ENCODE measurements around the gene NEIL3.
"Not testable (repeated sequence)": the region's sequence is repeated elsewhere in the genome, so short reads cannot be mapped to it uniquely, and the experiment has no call there.

NEIL3 gene

GRCh38 chr4:177301126-177301639 lies 8.5 kb upstream of the NEIL3 start:
- H3K36me3 ChIP-seq (ENCODE audit: control insufficient read depth in 1 of 2, insufficient read depth in 2 of 2, low read length in 2 of 2), result no peaks in the 10 kb centered on the region
- no peak overlapping the region for H3K27ac ChIP-seq (ENCODE audit: low read depth, low read length)
- no peak overlapping the region for H3K9ac ChIP-seq (ENCODE audit: low read depth in 1 of 2, low read length in 2 of 2)
- H3K4me3 ChIP-seq (ENCODE audit: low read depth in 1 of 2, low read length in 2 of 2), result no peak overlapping the region
- no peaks in the 10 kb centered on the region for H3K27me3 ChIP-seq (ENCODE audit: control insufficient read depth in 1 of 2, insufficient read depth in 2 of 2, low read length in 2 of 2)
- peaks cover 7 to 10% of the 10 kb centered on the region in 2 donors for H3K9me3 ChIP-seq (ENCODE audit: control insufficient read depth in 1 of 2, low read length in 2 of 2)
- H3K4me1 ChIP-seq (ENCODE audit: control insufficient read depth in 1 of 2, insufficient read depth in 2 of 2, low read length in 2 of 2), result no peaks in the 10 kb centered on the region

GRCh38 chr4:177302371-177303100 lies 7.1 kb upstream of the NEIL3 start:
- peaks cover 6 to 7% of the 10 kb centered on the region in 2 donors for H3K9me3 ChIP-seq (ENCODE audit: control insufficient read depth in 1 of 2, low read length in 2 of 2)
- no peak overlapping the region for H3K27ac ChIP-seq (ENCODE audit: low read depth, low read length)
- no peak overlapping the region for H3K9ac ChIP-seq (ENCODE audit: low read depth in 1 of 2, low read length in 2 of 2)
- no peaks in the 10 kb centered on the region for H3K4me1 ChIP-seq (ENCODE audit: control insufficient read depth in 1 of 2, insufficient read depth in 2 of 2, low read length in 2 of 2)
- no peaks in the 10 kb centered on the region for H3K27me3 ChIP-seq (ENCODE audit: control insufficient read depth in 1 of 2, insufficient read depth in 2 of 2, low read length in 2 of 2)
- no peaks in the 10 kb centered on the region for H3K36me3 ChIP-seq (ENCODE audit: control insufficient read depth in 1 of 2, insufficient read depth in 2 of 2, low read length in 2 of 2)
- no peak overlapping the region for H3K4me3 ChIP-seq (ENCODE audit: low read depth in 1 of 2, low read length in 2 of 2)

GRCh38 chr4:177304094-177304493 lies 5.6 kb upstream of the NEIL3 start:
- Histone ChIP-seq H3K36me3 (ENCODE audit: control insufficient read depth in 1 of 2, insufficient read depth in 2 of 2, low read length in 2 of 2) (no peaks in the 10 kb centered on the region), H3K9ac (ENCODE audit: low read depth in 1 of 2, low read length in 2 of 2) (no peak overlapping the region), H3K4me3 (ENCODE audit: low read depth in 1 of 2, low read length in 2 of 2) (no peak overlapping the region), H3K27me3 (ENCODE audit: control insufficient read depth in 1 of 2, insufficient read depth in 2 of 2, low read length in 2 of 2) (no peaks in the 10 kb centered on the region), H3K4me1 (ENCODE audit: control insufficient read depth in 1 of 2, insufficient read depth in 2 of 2, low read length in 2 of 2) (peaks cover 0 to under 1% of the 10 kb centered on the region in 2 donors), H3K27ac (ENCODE audit: low read depth, low read length) (no peak overlapping the region), H3K9me3 (ENCODE audit: control insufficient read depth in 1 of 2, low read length in 2 of 2) (no peaks in the 10 kb centered on the region)

- not testable (repeated sequence) for H3K9me3 ChIP-seq (ENCODE audit: control insufficient read depth in 1 of 2, low read length in 2 of 2); H3K4me1 ChIP-seq (ENCODE audit: control insufficient read depth in 1 of 2, insufficient read depth in 2 of 2, low read length in 2 of 2); H3K27me3 ChIP-seq (ENCODE audit: control insufficient read depth in 1 of 2, insufficient read depth in 2 of 2, low read length in 2 of 2); H3K36me3 ChIP-seq (ENCODE audit: control insufficient read depth in 1 of 2, insufficient read depth in 2 of 2, low read length in 2 of 2); H3K4me3 ChIP-seq (ENCODE audit: low read depth in 1 of 2, low read length in 2 of 2); H3K27ac ChIP-seq (ENCODE audit: low read depth, low read length); H3K9ac ChIP-seq (ENCODE audit: low read depth in 1 of 2, low read length in 2 of 2)
Observed at GRCh38 chr4:177304864-177305263, 4.8 kb upstream of the NEIL3 start.

- H3K27ac ChIP-seq (ENCODE audit: low read depth, low read length), result no peak overlapping the region
- H3K9me3 ChIP-seq (ENCODE audit: control insufficient read depth in 1 of 2, low read length in 2 of 2), result no peaks in the 10 kb centered on the region
- H3K27me3 ChIP-seq (ENCODE audit: control insufficient read depth in 1 of 2, insufficient read depth in 2 of 2, low read length in 2 of 2), result no peaks in the 10 kb centered on the region
- H3K9ac ChIP-seq (ENCODE audit: low read depth in 1 of 2, low read length in 2 of 2), result no peak overlapping the region
- H3K4me1 ChIP-seq (ENCODE audit: control insufficient read depth in 1 of 2, insufficient read depth in 2 of 2, low read length in 2 of 2), result peaks cover 7 to 13% of the 10 kb centered on the region in 2 donors
- H3K36me3 ChIP-seq (ENCODE audit: control insufficient read depth in 1 of 2, insufficient read depth in 2 of 2, low read length in 2 of 2), result no peaks in the 10 kb centered on the region
- no peak overlapping the region for H3K4me3 ChIP-seq (ENCODE audit: low read depth in 1 of 2, low read length in 2 of 2)
Observed at GRCh38 chr4:177308125-177308524, 1.5 kb upstream of the NEIL3 start.

GRCh38 chr4:177308847-177309521 lies 690 bp upstream of the NEIL3 start:
- no peak overlapping the region for H3K27ac ChIP-seq (ENCODE audit: low read depth, low read length)
- no peaks in the 10 kb centered on the region for H3K9me3 ChIP-seq (ENCODE audit: control insufficient read depth in 1 of 2, low read length in 2 of 2)
- H3K9ac ChIP-seq (ENCODE audit: low read depth in 1 of 2, low read length in 2 of 2), result peak overlapping the region; percentile 30 to 59
- no peaks in the 10 kb centered on the region for H3K27me3 ChIP-seq (ENCODE audit: control insufficient read depth in 1 of 2, insufficient read depth in 2 of 2, low read length in 2 of 2)
- peak overlapping the region; percentile 91 to 96 for H3K4me3 ChIP-seq (ENCODE audit: low read depth in 1 of 2, low read length in 2 of 2)
- H3K36me3 ChIP-seq (ENCODE audit: control insufficient read depth in 1 of 2, insufficient read depth in 2 of 2, low read length in 2 of 2), result no peaks in the 10 kb centered on the region
- peaks cover 7 to 14% of the 10 kb centered on the region in 2 donors for H3K4me1 ChIP-seq (ENCODE audit: control insufficient read depth in 1 of 2, insufficient read depth in 2 of 2, low read length in 2 of 2)

- H3K4me1 ChIP-seq (ENCODE audit: control insufficient read depth in 1 of 2, insufficient read depth in 2 of 2, low read length in 2 of 2), result peaks cover 11 to 18% of the 10 kb centered on the region in 2 donors
- H3K36me3 ChIP-seq (ENCODE audit: control insufficient read depth in 1 of 2, insufficient read depth in 2 of 2, low read length in 2 of 2), result no peaks in the 10 kb centered on the region
- no peaks in the 10 kb centered on the region for H3K9me3 ChIP-seq (ENCODE audit: control insufficient read depth in 1 of 2, low read length in 2 of 2)
- no peaks in the 10 kb centered on the region for H3K27me3 ChIP-seq (ENCODE audit: control insufficient read depth in 1 of 2, insufficient read depth in 2 of 2, low read length in 2 of 2)
- no peak overlapping the region for H3K9ac ChIP-seq (ENCODE audit: low read depth in 1 of 2, low read length in 2 of 2)
- H3K27ac ChIP-seq (ENCODE audit: low read depth, low read length), result no peak overlapping the region
- H3K4me3 ChIP-seq (ENCODE audit: low read depth in 1 of 2, low read length in 2 of 2), result no peak overlapping the region
Observed at GRCh38 chr4:177311589-177311988, 1.9 kb downstream of the NEIL3 start.

- Histone ChIP-seq H3K27ac (ENCODE audit: low read depth, low read length) (no peak overlapping the region), H3K36me3 (ENCODE audit: control insufficient read depth in 1 of 2, insufficient read depth in 2 of 2, low read length in 2 of 2) (no peaks in the 10 kb centered on the region), H3K9me3 (ENCODE audit: control insufficient read depth in 1 of 2, low read length in 2 of 2) (no peaks in the 10 kb centered on the region), H3K4me1 (ENCODE audit: control insufficient read depth in 1 of 2, insufficient read depth in 2 of 2, low read length in 2 of 2) (peaks cover 11 to 18% of the 10 kb centered on the region in 2 donors), H3K4me3 (ENCODE audit: low read depth in 1 of 2, low read length in 2 of 2) (no peak overlapping the region), H3K27me3 (ENCODE audit: control insufficient read depth in 1 of 2, insufficient read depth in 2 of 2, low read length in 2 of 2) (no peaks in the 10 kb centered on the region), H3K9ac (ENCODE audit: low read depth in 1 of 2, low read length in 2 of 2) (no peak overlapping the region)
Observed at GRCh38 chr4:177313263-177313662, 3.6 kb downstream of the NEIL3 start.

GRCh38 chr4:177315767-177316464 lies 6.2 kb downstream of the NEIL3 start:
- Histone ChIP-seq H3K27me3 (ENCODE audit: control insufficient read depth in 1 of 2, insufficient read depth in 2 of 2, low read length in 2 of 2) (no peaks in the 10 kb centered on the region), H3K9me3 (ENCODE audit: control insufficient read depth in 1 of 2, low read length in 2 of 2) (no peaks in the 10 kb centered on the region), H3K36me3 (ENCODE audit: control insufficient read depth in 1 of 2, insufficient read depth in 2 of 2, low read length in 2 of 2) (no peaks in the 10 kb centered on the region), H3K4me1 (ENCODE audit: control insufficient read depth in 1 of 2, insufficient read depth in 2 of 2, low read length in 2 of 2) (peaks cover 4 to 9% of the 10 kb centered on the region in 2 donors), H3K27ac (ENCODE audit: low read depth, low read length) (no peak overlapping the region), H3K4me3 (ENCODE audit: low read depth in 1 of 2, low read length in 2 of 2) (peak overlapping the region; percentile 13 to 29), H3K9ac (ENCODE audit: low read depth in 1 of 2, low read length in 2 of 2) (peak overlapping the region in 1 of 2 donors; percentile 6)

GRCh38 chr4:177320721-177321120 lies 11.0 kb downstream of the NEIL3 start:
- H3K27ac ChIP-seq (ENCODE audit: low read depth, low read length), result no peak overlapping the region
- H3K36me3 ChIP-seq (ENCODE audit: control insufficient read depth in 1 of 2, insufficient read depth in 2 of 2, low read length in 2 of 2), result no peaks in the 10 kb centered on the region
- H3K4me3 ChIP-seq (ENCODE audit: low read depth in 1 of 2, low read length in 2 of 2), result no peak overlapping the region
- no peaks in the 10 kb centered on the region for H3K9me3 ChIP-seq (ENCODE audit: control insufficient read depth in 1 of 2, low read length in 2 of 2)
- H3K4me1 ChIP-seq (ENCODE audit: control insufficient read depth in 1 of 2, insufficient read depth in 2 of 2, low read length in 2 of 2), result peaks cover 2 to 8% of the 10 kb centered on the region in 2 donors
- H3K27me3 ChIP-seq (ENCODE audit: control insufficient read depth in 1 of 2, insufficient read depth in 2 of 2, low read length in 2 of 2), result no peaks in the 10 kb centered on the region
- H3K9ac ChIP-seq (ENCODE audit: low read depth in 1 of 2, low read length in 2 of 2), result no peak overlapping the region
